Measurements from ENCODE around the gene NPAS3.

Gene NPAS3

DNA sequence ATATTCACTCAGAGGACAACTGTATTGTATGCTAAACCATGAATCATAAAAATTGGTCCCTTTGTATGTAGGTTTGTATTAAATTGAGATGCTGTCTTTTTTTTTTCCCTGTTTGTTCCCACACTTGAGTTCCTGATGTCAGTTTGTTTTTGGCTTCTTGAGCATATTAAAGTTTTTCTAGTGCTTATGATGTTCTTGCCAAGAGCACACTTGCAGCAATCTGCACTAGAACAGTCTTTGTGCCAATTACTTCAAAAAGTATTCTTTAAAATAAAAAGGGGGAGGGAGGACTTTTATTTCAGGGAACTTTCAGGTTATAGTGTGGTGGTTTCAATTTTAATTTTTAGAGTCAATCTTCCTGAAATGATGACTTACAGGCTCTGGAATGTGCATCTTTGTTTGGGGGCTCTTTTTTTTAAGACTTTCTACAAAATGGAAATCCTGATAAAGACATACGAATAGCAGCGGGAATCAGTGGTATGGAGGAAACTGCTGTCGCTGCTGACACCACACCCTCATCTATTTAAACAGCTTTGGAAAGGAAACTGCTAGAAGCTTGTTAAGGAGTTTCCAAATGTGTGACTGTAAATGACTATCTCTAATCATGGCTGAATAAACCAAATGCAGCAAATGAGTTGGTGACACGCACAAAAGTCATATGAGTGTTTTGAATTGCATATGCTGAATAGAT lies 823.6 kb downstream of the NPAS3 start:
- DNase-seq (ENCODE audit: low spot score) = peak; percentile 67

DNA sequence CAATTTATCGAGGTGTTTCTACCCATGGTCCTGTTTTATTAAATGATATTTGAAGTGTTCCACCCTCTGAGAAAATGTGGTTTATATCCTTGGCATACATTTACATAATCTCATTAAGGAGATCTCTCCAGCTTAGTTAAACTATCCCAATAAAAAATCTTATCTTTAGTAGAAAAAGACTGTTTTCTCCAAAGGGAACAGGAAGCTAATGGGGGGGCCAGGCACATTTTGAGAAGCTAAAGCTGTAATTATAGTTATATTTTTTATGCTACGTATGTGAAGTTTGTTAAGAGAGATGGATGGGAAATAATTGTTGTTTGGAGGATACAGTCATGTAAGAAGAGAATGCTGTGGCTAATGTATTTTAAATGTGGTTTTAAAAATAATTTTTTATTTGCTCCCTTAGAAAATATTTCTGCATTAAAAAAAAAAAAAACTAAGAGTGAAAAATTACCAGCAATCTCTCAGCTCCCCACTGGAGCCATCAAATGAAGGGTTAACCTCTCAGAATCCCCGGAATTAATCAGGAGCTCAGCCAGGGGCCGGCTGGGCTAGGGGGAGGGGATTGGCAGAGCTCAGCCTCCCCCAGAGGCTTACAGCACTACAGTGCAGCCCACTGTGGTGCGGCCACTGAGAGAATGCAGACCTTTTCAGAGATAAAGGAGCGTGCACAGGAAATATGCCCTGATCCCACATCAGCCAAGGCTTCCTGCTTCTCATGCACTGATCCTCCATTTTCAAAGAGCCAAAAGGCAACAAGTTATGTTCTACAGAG lies 826.4 kb downstream of the NPAS3 start:
- DNase-seq (ENCODE audit: low spot score) = peak; percentile 10

DNA sequence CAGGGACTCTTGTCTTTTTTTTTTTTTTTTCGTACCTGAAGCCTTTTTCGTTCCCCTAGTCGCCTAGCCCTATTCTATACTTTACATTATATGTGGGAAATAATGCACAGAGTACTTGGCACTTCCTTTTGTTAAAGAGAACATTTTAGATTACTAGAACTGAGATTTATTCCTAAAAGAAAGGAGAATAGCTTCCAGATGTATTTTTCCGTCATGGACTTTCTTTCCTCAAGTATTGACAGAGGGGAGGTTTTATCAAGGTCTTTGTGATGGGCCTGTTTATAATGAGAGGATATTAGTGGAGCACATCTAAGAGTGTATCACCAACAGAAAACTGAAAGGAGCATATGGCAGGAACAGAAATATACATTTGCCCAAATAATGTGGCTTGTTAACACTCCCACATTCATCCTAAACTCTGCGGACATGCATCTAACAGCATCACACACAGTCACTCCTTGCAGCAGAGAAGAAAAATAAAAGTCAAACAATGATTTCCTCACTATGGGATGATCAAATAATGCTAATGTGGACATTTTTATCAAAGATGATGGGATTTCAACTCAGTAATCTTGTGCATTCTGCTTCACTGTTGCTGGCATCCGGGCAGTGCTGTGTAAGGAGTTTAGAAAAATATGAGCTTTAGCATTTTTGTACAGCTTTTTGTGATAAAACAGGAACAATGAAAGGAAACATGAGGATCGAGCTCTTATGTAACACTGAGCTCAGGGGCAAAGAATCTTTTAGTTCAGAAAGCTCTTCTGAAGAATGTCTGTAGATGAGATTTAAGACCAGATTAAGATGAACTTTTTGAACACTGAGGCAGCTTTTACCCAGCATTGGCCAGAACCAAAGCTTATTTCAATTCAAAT lies 829.1 kb downstream of the NPAS3 start:
- DNase-seq (ENCODE audit: low spot score) = peak; percentile 30

DNA sequence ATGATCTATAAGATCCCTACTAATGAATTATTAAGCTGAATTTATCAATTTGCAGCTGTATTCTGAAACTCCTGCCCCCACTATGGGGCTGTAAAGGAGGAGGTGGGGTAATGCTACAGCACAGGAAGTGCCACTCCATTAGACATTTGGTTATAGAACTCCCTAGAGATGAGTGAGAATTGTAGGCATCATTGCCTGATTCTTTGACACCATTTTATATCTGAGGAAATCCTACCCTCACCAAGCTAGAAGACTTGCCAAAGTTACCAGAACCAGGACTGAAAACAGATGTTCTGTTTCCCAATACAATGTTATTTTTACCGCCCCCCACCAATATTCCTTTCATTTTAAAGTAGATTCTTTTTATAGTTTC lies 829.8 kb downstream of the NPAS3 start:
- no peak for DNase-seq (ENCODE audit: low spot score)

DNA sequence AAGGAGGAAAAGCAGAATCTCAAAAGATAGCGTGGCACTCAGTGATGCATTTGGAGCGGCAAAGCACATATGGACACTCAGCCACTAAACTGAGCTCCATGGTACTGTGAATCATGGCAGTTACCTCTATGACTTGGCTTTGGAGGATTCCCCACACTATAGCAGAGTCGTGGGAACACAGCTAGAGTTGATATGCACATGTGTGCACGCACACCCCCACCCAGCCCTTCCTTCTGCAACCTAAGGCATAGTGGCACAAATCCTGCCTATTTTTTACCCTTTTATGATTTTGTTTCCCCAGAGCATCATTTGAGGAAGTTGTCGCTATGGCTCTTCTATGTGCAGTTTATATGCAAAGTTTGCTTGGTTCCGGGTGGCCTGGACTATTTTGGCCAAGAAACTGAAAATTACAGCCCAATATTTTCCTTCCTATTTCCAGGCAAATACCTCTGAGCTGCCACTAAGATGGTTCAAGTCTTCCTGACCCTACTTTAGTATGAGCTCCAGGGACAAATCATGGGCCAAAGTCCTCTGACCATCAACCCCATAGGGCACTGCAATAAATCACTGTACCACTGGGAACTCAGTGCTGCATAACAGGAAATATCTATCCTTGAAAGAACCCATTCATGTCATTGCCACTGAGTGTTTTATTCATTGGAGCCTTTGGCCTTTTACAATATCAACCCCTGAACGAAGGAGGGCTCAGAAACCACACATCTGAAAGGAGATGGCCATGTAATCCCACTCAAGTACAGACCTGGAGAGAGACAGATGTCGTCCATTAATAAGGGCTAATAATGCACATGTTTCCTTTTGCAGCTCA lies 834.7 kb downstream of the NPAS3 start:
- DNase-seq (ENCODE audit: low spot score) = no peak

DNA sequence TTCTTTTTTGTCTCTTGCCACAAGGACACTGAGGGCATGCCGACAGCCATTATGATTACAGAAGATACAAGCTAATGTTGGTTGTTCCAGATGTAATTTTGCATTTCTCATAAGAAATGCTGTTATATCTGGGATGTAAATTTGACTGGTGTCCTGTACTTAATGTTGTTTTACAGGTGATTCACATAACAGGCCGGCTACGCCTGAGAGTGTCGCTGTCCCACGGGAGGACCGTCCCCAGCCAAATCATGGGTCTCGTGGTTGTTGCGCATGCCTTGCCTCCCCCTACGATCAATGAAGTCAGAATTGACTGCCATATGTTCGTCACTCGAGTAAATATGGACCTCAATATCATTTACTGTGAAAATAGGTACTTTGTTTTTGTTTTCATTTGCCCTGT lies 835.5 kb downstream of the NPAS3 start:
- DNase-seq (ENCODE audit: low spot score) = no peak

DNA sequence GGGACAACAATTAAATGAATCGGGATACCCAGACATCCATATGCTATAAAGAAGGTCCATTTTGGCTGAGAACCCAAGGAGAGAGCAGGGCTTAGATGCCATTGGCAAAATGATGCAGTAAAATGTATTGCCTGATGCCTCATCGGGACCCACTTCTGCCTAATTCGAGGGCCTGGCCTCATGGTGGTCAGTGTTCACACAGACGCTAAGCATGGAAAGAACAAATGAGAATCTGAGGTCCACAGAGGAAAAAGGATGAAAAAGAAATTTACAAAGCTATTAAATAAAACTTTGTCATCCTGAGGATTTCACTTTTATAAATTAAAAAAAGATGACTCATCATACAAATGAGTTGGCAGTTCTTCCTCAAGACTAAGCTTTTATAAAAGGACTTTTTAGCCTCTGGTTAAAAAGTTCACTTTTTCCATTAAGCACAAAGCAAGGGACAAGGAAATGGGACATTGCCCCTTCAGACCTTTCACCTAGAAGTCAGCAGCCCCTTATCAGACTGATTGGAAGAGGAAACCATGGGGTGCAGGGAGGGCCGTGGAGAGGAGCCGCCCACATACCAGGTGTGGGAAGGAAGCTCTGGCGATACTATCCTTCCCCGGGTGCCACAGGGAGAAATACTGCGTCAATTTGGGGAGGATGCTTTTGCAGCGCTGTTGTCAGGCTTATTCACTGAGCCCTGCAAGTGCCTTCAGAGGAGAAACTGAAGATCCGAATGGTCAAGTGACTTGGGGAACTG lies 836.2 kb downstream of the NPAS3 start:
- no peak for DNase-seq (ENCODE audit: low spot score)

DNA sequence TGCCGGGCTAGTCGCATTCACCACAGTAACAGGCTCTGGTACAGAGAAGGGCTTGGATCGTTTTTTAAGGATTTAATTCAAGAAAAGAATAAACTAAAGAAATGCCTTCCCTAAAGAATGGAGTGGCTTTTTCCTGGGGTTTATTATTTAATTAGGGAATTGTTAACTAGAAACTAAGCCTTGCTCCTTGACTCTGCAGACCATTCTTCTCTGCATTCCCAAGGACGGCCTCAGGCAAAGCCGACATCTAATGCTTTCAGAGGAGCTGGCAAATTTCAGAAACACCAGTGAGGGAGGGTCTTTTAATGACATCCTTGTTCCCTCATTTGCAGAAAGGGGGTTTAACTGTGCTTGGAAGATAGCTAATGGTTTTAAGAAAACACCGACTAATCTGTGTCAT lies 838.2 kb downstream of the NPAS3 start:
- no peak for DNase-seq (ENCODE audit: low spot score)

DNA sequence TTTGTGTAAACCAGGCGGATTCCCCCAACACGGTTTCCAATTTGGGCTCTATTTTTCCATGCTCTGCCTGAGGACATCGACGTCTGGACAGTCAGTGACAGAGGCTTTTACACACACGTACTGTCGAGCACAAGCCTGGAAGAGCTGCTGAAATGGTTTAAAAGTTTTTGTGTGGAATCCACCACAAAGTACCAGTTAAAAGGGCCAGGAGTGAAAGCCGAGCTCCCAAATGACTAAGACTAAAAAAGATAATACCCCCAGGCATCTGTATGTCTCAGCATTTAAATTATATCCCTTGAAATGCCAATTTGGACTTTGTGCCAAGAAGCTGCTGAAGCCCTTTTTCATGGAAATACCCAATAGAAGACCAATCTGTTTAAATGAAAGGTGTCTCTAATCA lies 839.0 kb downstream of the NPAS3 start:
- DNase-seq (ENCODE audit: low spot score) = no peak

DNA sequence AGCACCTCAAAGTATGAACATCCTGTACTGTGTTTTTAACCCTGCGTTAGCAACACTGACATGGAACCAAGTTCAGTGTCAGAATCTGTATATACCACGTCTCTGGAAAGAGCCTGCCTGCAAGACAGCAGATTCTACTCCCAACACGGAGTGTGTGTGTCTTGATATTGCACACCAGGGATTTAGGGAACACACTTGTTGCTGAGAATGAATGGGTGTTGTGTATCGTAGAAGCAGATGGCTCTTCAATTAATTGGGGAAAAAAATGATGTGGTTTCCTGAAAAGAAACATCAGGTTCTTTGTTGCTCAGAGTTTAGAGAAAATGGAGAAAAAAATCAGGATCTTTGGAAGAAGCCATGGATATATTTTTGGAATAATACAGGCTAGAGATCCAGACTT lies 841.4 kb downstream of the NPAS3 start:
- DNase-seq (ENCODE audit: low spot score) = no peak

DNA sequence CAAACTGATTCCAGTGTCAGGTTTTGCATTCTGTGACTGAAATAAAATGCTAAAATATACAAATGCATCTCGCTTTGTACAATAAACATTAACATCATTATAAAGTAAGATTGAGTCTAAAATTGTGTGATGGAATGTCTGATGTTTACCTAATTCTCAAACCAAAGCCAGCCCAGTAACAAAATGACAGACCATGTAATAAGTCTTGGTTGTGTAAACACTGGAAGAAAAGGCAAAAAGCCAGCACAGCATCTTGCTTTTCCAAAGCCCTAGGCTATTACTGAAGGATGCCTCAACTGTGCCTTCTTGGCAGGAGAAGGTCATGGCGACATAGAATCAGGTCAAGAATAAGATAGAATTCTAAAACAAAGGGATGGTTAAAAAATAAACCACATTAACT lies 842.6 kb downstream of the NPAS3 start:
- no peak for DNase-seq (ENCODE audit: low spot score)

DNA sequence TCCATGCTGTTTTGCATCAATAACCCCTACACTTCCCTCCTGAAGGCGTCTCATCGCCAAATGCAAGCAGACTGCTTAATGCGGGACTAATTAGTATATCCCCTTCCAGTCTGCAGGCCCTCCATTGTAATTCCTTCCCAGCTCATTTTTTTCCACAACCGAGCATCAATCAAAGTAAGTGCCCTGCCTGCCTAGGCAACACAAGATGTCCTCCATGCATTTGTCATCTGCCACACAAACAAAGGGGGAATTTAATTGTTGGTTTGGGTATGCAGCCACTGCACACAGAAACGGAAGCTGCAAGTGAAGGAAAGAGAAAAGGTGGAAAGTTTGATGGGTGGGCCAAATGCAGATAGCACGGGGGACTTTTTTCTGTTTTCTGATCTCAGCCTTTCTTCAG lies 844.2 kb downstream of the NPAS3 start:
- DNase-seq (ENCODE audit: low spot score) = no peak

DNA sequence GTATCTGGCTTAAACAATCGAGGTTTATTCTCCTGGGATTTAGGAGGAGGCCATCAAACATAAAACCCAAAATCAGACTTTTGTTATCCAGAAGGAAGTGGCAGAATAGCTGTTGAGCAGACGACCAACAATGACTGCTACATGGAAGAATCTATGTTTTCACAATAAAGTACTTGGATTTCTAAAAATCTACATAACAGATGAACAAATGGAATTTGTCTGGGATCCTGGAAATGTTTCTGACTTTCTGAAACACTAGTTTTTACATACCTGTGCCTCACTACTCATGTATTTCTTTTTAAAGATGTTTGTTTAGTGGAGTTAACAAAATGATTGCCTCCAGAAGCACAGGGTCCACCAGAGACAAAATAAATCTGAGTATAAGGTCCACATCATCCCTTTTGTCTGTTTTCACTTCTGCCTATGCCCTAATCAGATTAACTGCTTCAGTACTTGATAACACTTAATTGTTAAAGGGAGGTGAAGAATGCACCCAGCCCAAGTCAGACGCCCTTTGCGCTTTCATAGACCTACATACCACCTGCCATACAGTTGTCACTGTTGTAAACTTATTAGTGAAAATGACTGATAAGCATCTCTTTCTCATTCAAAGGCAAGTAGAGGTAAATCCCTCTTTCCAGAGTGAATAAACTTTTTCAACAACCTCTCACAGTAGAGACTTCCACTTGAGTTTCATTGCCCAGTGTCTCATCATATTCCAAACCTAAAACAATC lies 847.6 kb downstream of the NPAS3 start:
- no peak for DNase-seq (ENCODE audit: low spot score)

DNA sequence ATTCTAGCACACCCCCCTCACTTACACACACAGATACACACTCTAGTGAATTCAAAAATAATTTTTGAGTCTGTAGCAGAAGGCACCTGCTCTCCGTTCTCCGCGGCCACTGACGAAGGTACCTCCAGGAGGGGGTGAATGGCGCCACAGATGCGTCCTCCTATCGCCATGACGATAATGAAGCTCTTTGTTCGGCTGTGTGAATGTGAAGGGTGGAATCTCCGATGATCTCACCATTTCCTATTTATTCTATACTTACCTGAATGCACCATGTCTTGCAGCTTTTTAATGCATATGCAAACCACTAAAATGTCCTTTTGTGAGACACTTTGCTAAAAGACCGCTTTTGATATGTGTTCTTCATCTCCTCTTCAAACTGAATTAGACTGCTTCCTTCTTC lies 849.5 kb downstream of the NPAS3 start:
- no peak for DNase-seq (ENCODE audit: low spot score)

DNA sequence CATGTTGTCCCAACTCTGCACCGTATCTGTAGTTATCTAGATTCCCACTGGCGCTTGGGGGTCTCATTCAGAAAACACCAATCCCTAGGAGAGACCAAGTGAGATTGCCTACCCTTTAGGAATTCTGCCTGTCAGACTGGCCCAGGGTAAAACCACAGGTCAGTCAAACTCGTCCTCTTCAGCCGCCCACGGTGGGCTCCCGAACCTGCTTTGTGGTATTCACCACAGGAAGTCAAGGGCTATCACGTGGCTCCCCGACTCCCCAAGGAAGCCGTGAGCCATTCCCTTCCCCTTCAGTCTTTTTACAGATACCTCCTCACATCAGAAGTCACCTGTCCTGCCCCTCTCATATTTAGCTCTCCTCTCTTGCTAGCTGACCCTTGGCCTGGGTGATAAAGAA lies 852.3 kb downstream of the NPAS3 start:
- no peak for DNase-seq (ENCODE audit: low spot score)

DNA sequence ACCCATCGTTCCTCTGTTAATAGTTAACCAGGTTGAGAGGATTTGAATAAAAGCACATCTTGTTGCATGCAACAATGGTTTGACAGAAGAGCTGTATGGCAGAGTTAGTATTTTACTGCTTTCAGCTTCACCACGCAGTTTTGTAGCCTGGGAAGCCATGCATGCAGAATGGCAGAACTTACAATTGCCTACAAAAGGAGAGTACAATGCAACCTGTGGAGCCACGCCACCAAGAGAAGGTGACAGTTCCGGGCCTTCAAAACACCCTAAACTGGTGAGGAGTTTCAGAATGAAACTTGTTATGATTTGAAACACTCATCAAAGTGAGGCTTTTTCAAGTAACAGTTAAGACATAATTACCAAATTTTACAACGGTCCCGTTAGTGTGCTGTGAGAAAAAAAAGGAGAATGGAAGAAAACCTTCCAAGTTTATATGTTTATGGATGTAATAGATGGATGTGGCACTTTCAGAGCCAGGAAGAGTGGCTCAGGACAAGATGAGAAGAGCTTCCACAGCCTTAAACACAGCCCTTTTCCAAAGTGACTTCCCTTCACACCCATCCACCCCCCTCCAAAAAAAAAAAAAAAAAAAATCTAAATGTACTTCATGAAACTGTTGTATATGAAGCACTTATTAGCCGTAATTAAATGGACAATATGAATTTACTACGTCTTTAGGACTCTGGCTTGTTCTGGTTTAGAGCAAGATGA lies 853.5 kb downstream of the NPAS3 start:
- DNase-seq (ENCODE audit: low spot score) = no peak

DNA sequence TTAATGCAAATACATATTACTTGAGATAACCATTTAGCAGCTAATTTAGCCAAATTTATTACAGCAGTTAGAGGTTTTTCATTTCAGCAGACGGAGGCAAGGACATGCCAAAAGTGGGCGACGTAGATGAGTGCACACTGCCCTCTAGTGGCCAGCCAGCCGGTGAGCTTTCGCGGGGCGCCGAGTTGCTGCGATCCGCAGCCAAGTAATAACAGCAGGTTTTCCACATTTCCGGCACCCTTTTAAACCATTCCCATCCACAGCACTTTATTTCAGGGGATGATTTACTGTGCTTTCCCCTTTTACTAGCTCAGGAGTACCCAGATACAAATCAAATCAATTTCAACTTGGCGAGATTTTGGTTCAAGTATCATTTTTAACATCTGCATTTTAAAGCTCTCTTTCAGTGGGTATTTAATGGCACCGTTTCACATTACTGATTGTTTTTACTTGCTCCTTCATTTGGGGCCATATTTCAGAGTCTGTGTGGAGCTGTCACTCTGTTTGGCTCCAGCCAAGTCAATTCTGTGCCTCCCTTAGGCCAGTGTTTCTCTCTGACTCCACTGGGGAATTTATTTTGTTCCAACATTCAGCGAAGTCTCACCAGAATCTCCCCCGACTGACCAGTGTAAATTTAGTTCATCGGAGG lies 854.2 kb downstream of the NPAS3 start:
- peak; percentile 76 for DNase-seq (ENCODE audit: low spot score)

DNA sequence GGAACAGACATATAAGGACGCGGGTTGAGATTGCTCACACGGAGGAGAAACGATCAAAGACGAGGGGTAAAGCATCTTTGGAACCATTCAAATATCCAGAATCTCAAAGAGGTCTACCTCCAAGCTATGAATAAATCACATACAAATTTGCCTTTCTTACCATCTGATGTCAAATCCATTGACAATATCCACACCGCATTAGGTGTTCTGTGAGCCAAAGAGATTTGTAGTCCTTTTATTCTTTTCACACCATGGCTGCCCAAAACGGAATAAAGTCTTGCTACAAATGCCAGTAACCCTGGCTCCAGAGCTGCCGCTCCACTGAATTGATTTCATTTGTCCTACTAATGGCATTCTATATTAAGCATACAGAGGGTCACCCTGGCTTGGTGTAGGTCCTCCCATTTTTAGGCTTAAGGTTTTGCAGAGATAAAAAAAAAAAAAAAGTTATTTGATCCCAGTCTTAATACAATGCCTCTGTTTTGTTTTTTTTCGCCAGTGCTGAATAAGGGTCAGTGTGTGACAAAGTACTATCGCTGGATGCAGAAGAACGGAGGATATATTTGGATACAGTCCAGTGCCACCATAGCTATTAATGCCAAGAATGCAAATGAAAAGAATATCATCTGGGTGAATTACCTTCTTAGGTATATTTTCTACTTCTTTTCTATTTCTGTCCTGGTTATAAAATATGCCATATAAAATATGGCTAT lies 854.9 kb downstream of the NPAS3 start:
- DNase-seq (ENCODE audit: low spot score) = no peak
